Prostate gland (tissue), 2 donors: ENCODE results near the gene FOXP1.

Experiments
- POLR2A ChIP-seq: fragments of 450-650 bp; IDR thresholded peaks from one replicate; pipeline ENCODE4 v1.6.1; 2016; ENCODE audit warnings: antibody characterized with exemption, mild to moderate bottlenecking
- POLR2AphosphoS5 ChIP-seq: sonication (generic); formaldehyde crosslinking; IDR thresholded peaks from one replicate; pipeline ENCODE4 v1.6.1; 2017; ENCODE audit warnings: antibody characterized with exemption
- TF ChIP-seq, protein P1 (sequence below), 4 experiments: fragments of 200-600 bp in 2 of 4; fragments of 450-650 bp in 2 of 4; sonication (generic) in 2 of 4; IDR thresholded peaks; 1 replicate in 3 of 4; 2 replicates in 1 of 4; pipeline ENCODE4 v1.5.1; 2016 to 2019; ENCODE audit warnings: antibody characterized with exemption in 4 of 4, mild to moderate bottlenecking in 2 of 4, moderate library complexity in 2 of 4

DNA sequence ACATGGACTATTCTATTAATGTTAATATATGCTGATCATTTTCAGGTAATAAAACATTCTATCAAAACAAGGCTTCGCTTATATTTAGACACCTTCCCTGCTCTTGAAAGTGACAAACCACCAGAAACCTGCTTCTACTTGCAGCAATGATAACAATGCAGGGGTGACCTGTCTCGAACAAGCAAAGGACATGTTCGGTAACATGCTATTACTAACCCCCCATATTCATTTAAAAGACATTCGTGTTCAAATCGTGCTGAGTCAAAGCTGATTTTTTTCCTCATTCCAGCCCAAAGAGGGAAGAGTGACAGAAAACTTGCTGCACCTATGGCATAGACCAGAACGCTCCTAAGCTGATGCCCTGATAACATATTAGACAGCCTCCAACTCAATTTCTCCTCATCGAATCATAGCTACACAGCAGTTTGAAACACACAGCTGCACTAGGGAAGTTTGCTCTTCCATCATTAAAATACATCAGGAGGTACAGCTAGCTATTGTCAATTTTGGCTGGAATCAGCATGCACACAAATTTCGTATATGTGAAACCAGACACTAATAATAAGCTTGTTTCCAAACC, 341.5 kb downstream of the FOXP1 start:
- TF ChIP-seq, protein P1, sequence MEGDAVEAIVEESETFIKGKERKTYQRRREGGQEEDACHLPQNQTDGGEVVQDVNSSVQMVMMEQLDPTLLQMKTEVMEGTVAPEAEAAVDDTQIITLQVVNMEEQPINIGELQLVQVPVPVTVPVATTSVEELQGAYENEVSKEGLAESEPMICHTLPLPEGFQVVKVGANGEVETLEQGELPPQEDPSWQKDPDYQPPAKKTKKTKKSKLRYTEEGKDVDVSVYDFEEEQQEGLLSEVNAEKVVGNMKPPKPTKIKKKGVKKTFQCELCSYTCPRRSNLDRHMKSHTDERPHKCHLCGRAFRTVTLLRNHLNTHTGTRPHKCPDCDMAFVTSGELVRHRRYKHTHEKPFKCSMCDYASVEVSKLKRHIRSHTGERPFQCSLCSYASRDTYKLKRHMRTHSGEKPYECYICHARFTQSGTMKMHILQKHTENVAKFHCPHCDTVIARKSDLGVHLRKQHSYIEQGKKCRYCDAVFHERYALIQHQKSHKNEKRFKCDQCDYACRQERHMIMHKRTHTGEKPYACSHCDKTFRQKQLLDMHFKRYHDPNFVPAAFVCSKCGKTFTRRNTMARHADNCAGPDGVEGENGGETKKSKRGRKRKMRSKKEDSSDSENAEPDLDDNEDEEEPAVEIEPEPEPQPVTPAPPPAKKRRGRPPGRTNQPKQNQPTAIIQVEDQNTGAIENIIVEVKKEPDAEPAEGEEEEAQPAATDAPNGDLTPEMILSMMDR (IDR thresholded peaks at IDR 0.05): no peak
- TF ChIP-seq POLR2AphosphoS5: no peak
- no peak for TF ChIP-seq POLR2A
